OCI-LY7 (cell line): ENCODE results near the gene ASPDH. TPM values are rescaled to one million over a fixed set of nuclear protein-coding genes. Genes with fewer than 3 reads are reported as not detected.

Experiments
- BruUV-seq: library from RNA; stranded (reverse); fragments of 400-500 nt; replicated peaks from 2 replicates; lab custom pipeline; 2021; lab: Mats Ljungman, UMichigan
- CTCF ChIA-PET: fragments of 300-600 bp; sonication (Branson Sonifier 250); formaldehyde crosslinking; loops from one replicate; lab custom pipeline; 2022; ENCODE audit warnings: antibody characterized with exemption; ENCODE audit not compliant: unreplicated experiment; lab: Charles Lee
- POLR2A ChIA-PET: fragments of 300-600 bp; sonication (Branson Sonifier 250); formaldehyde crosslinking; loops from one replicate; lab custom pipeline; 2022; ENCODE audit warnings: antibody characterized with exemption; lab: Charles Lee
- DNase-seq: peaks from one replicate; pipeline ENCODE4 v3.0.0-alpha.2; 2015; ENCODE audit warnings: low spot score
- H2AFZ ChIP-seq: fragments of 200-600 bp; sonication (generic), shearing (Covaris generic); 2 replicates; pipeline ENCODE4 v1.6.1; 2014; ENCODE audit warnings: mild to moderate bottlenecking, antibody characterized with exemption, low read length, moderate library complexity
- H3K27ac ChIP-seq: fragments of 200-600 bp; sonication (generic); 2 replicates; pipeline ENCODE4 v1.5.1; 2014; ENCODE audit warnings: mixed run types, low read depth, mild to moderate bottlenecking, moderate library complexity, low read length, inconsistent platforms; ENCODE audit not compliant: poor library complexity, severe bottlenecking
- H3K36me3 ChIP-seq: fragments of 200-600 bp; sonication (generic); 2 replicates; pipeline ENCODE4 v1.6.1; 2014; ENCODE audit warnings: mild to moderate bottlenecking, antibody characterized with exemption, low read length, moderate library complexity, mixed read lengths; ENCODE audit not compliant: insufficient read depth
- H3K4me1 ChIP-seq: fragments of 200-600 bp; sonication (generic); 2 replicates; pipeline ENCODE4 v1.5.1; 2014; ENCODE audit warnings: mild to moderate bottlenecking, low read length; ENCODE audit not compliant: insufficient read depth, poor library complexity, severe bottlenecking
- H3K4me2 ChIP-seq: fragments of 200-600 bp; sonication (generic); 2 replicates; pipeline ENCODE4 v1.6.1; 2014; ENCODE audit warnings: mild to moderate bottlenecking, low read length
- H3K4me3 ChIP-seq: fragments of 200-600 bp; sonication (generic); 2 replicates; pipeline ENCODE4 v1.5.1; 2014; ENCODE audit warnings: mild to moderate bottlenecking, low read depth, low read length; ENCODE audit not compliant: poor library complexity, severe bottlenecking
- H3K79me2 ChIP-seq: fragments of 200-600 bp; sonication (generic); 2 replicates; pipeline ENCODE4 v1.6.1; 2016; ENCODE audit warnings: low read depth, mild to moderate bottlenecking, low read length, moderate library complexity, mixed read lengths; ENCODE audit not compliant: insufficient read depth
- H3K9me2 ChIP-seq: fragments of 200-600 bp; sonication (generic); 2 replicates; pipeline ENCODE4 v1.6.1; 2016; ENCODE audit warnings: mild to moderate bottlenecking, low read length, mixed read lengths; ENCODE audit not compliant: insufficient read depth
- H3K9me3 ChIP-seq: fragments of 200-600 bp; sonication (generic); 2 replicates; pipeline ENCODE4 v1.6.1; 2014; ENCODE audit warnings: mild to moderate bottlenecking, mixed run types, low read length, mixed read lengths
- H4K20me1 ChIP-seq: fragments of 200-600 bp; sonication (generic); 2 replicates; pipeline ENCODE4 v1.6.1; 2014; ENCODE audit warnings: mild to moderate bottlenecking, antibody characterized with exemption, low read length, moderate library complexity, mixed read lengths; ENCODE audit not compliant: insufficient read depth
- CTCF ChIP-seq: fragments of 200-600 bp; sonication (generic); conservative IDR thresholded peaks from 2 replicates; pipeline ENCODE4 v1.5.1; 2014; ENCODE audit warnings: mild to moderate bottlenecking, antibody characterized with exemption, low read length, moderate library complexity, mixed read lengths
- EZH2phosphoT487 ChIP-seq: fragments of 200-600 bp; sonication (generic); IDR thresholded peaks from 2 replicates; pipeline ENCODE4 v1.6.1; 2018; ENCODE audit warnings: low read depth, borderline replicate concordance, mild to moderate bottlenecking, mixed run types, antibody characterized with exemption, low read length, moderate library complexity, mixed read lengths
- intact Hi-C: fragments of 100-400 bp; cut with micrococcal nuclease; formaldehyde crosslinking; loops from one replicate; pipeline ENCODE4 v1.10.0; 2022; ENCODE audit not compliant: unreplicated experiment
- total RNA-seq, 2 experiments: library from RNA; depleted of rRNA in 1 of 2; stranded (reverse); fragments of >200 nt in 1 of 2; shearing (Covaris generic) in 1 of 2; gene quantifications; 2 replicates each; pipeline ENCODE4 v1.2.3, GENCODE V29; 2014 to 2022

The ASPDH gene
- total RNA-seq, 2 experiments from 2014 or later: not detected

- ChIA-PET CTCF (no interaction called here), POLR2A (interaction anchor here (0.5 kb wide), 1 partner anchor 289 kb away, joined by 4 read pairs; no protein-coding TSS in a partner anchor)
- Histone ChIP-seq H2AFZ (no peak overlapping the region), H3K9me2 (no peaks in the 10 kb centered on the region), H3K79me2 (no peaks in the 10 kb centered on the region), H3K36me3 (no peaks in the 10 kb centered on the region), H3K4me3 (no peak overlapping the region), H4K20me1 (no peaks in the 10 kb centered on the region), H3K27ac (no peak overlapping the region), H3K4me2 (no peak overlapping the region), H3K4me1 (no peaks in the 10 kb centered on the region), H3K9me3 (no peaks in the 10 kb centered on the region)
- no peak for TF ChIP-seq EZH2phosphoT487
- TF ChIP-seq CTCF: no peak
- intact Hi-C loops: no loop called here
- no peak for DNase-seq
- BruUV-seq: no TSS peak
Measured at GRCh38 chr19:50520822-50521465, 7.2 kb upstream of the ASPDH start.

GRCh38 chr19:50519006-50519575, 5.4 kb upstream of the ASPDH start:
- no peaks in the 10 kb centered on the region for H3K9me3 ChIP-seq
- no TSS peak for BruUV-seq
- H3K27ac ChIP-seq: no peak overlapping the region
- H3K79me2 ChIP-seq: no peaks in the 10 kb centered on the region
- no peaks in the 10 kb centered on the region for H3K9me2 ChIP-seq
- CTCF ChIA-PET: no interaction called here
- intact Hi-C loops: no loop called here
- no peaks in the 10 kb centered on the region for H3K36me3 ChIP-seq
- no peaks in the 10 kb centered on the region for H3K4me1 ChIP-seq
- POLR2A ChIA-PET: interaction anchor here (0.7 kb wide), 1 partner anchor 234 kb away, joined by 3 read pairs; no protein-coding TSS in a partner anchor
- TF ChIP-seq EZH2phosphoT487 (no peak), CTCF (no peak)
- no peak overlapping the region for H2AFZ ChIP-seq
- H4K20me1 ChIP-seq: no peaks in the 10 kb centered on the region
- H3K4me3 ChIP-seq: no peak overlapping the region
- DNase-seq: no peak
- H3K4me2 ChIP-seq: no peak overlapping the region
